WERI-Rb-1 (cell line): ENCODE data around the gene AHCY.
"Not testable (repeated sequence)": the region's sequence is repeated elsewhere in the genome, so short reads cannot be mapped to it uniquely, and the experiment has no call there.

ENCODE experiments used
- DNase-seq: peaks from one replicate; pipeline ENCODE4 v3.0.0-alpha.2; 2020
- H3K27ac ChIP-seq: fragments of 250-450 bp; sonication (Bioruptor Pico); 2 replicates; pipeline ENCODE4 v1.5.1; 2020; ENCODE audit warnings: mild to moderate bottlenecking, moderate library complexity
- H3K27me3 ChIP-seq: fragments of 250-450 bp; sonication (Bioruptor Pico); 2 replicates; pipeline ENCODE4 v1.5.1; 2021; ENCODE audit warnings: mild to moderate bottlenecking, low read depth, moderate library complexity; ENCODE audit not compliant: insufficient read depth, severe bottlenecking
- H3K36me3 ChIP-seq: fragments of 250-450 bp; sonication (Bioruptor Pico); 2 replicates; pipeline ENCODE4 v1.5.1; 2020; ENCODE audit warnings: mild to moderate bottlenecking, moderate library complexity
- H3K4me3 ChIP-seq: 2 replicates; pipeline ENCODE4 v1.5.1; 2011; ENCODE audit warnings: low read depth, mild to moderate bottlenecking, control low read depth, low read length
- H3K9me3 ChIP-seq: fragments of 250-450 bp; sonication (Bioruptor Pico); 2 replicates; pipeline ENCODE4 v1.5.1; 2021; ENCODE audit warnings: mild to moderate bottlenecking, moderate library complexity; ENCODE audit not compliant: severe bottlenecking
- CTCF ChIP-seq: IDR thresholded peaks from 2 replicates; pipeline ENCODE4 v1.5.1; 2011; ENCODE audit warnings: low read depth, mild to moderate bottlenecking, control low read depth, inconsistent platforms, low read length

The AHCY gene

GRCh38 chr20:34268851-34269636, 34.1 kb downstream of the AHCY start:
- H3K4me3 ChIP-seq: no peak overlapping the region
- no peaks in the 10 kb centered on the region for H3K27me3 ChIP-seq
- H3K27ac ChIP-seq: no peak overlapping the region
- H3K9me3 ChIP-seq: no peaks in the 10 kb centered on the region
- H3K36me3 ChIP-seq: peaks cover 10% of the 10 kb centered on the region
- no peak for DNase-seq
- TF ChIP-seq CTCF: no peak

GRCh38 chr20:34268145-34268544, 35.0 kb downstream of the AHCY start:
- H3K4me3 ChIP-seq: no peak overlapping the region
- TF ChIP-seq CTCF: no peak
- peaks cover 3% of the 10 kb centered on the region; the same call in 1 of the 2 replicates for H3K36me3 ChIP-seq
- H3K9me3 ChIP-seq: no peaks in the 10 kb centered on the region
- H3K27me3 ChIP-seq: no peaks in the 10 kb centered on the region
- no peak for DNase-seq
- H3K27ac ChIP-seq: no peak overlapping the region

DNA sequence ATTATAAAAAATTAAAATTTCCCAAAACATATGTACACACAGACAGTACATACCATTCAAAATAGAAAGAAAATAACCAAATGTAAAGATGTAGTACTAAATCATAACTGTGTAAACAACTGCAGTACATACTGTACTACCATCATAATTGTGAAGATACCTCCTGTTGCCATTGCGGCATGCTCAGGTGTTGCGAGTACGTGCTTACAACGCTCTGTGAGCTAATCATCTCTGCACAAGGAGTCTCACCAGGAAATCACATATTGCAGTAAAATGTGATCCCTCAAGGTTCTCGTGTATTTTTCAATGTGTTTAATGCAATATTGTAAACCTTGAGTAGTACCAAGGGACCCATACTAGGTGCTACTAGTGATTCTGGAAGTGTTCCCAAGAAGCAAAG, 39.0 kb downstream of the AHCY start:
- Histone ChIP-seq H3K4me3 (no peak overlapping the region), H3K9me3 (no peaks in the 10 kb centered on the region), H3K27me3 (no peaks in the 10 kb centered on the region), H3K36me3 (peaks cover 3% of the 10 kb centered on the region; the same call in 1 of the 2 replicates), H3K27ac (no peak overlapping the region)
- TF ChIP-seq CTCF: no peak
- DNase-seq: no peak

GRCh38 chr20:34263468-34263867, 39.7 kb downstream of the AHCY start:
- H3K27ac ChIP-seq, DNase-seq, H3K27me3 ChIP-seq, H3K9me3 ChIP-seq, H3K4me3 ChIP-seq, H3K36me3 ChIP-seq: not testable (repeated sequence)

GRCh38 chr20:34262488-34263288, 40.5 kb downstream of the AHCY start:
- no peak for TF ChIP-seq CTCF
- DNase-seq: no peak
- Histone ChIP-seq H3K4me3 (no peak overlapping the region), H3K9me3 (no peaks in the 10 kb centered on the region), H3K36me3 (peaks cover 3% of the 10 kb centered on the region; the same call in 1 of the 2 replicates), H3K27ac (no peak overlapping the region), H3K27me3 (no peaks in the 10 kb centered on the region)

DNA sequence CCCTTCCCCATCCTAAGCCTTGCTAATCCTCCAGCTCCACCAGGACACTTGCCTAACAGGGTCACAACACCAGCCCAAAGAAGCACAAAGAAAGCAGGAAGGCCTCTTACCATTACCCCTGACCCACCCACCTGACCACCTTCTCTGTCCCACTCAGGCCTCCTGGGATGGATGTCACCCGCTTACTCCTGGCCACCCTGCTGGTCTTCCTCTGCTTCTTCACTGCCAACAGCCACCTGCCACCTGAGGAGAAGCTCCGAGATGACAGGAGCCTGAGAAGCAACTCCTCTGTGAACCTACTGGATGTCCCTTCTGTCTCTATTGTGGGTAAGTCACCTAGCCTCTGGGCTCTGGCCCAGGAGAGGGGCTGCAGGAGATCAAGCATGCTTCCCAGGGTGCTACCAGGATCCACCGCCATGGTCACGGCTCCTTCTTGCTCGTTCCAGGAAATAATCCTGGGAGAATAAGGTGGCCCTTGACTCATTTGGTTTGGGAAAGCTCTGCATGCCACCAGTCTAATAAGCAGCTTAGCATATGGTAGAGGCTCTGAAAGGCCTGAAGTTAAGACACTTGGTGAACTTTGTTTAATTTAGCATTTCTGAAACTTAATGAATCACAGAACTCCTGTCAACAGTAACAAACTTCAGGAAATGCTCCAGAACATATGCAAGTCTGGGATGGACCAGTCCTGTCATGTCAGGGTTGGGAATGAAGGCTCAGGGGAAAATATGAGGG, 42.8 kb downstream of the AHCY start:
- no peak for TF ChIP-seq CTCF
- no peak for DNase-seq
- Histone ChIP-seq H3K9me3 (no peaks in the 10 kb centered on the region), H3K36me3 (0 out of 2 replicates have a peak, but pooled peaks cover 2% of the 10 kb centered on the region), H3K27me3 (no peaks in the 10 kb centered on the region), H3K27ac (no peak overlapping the region), H3K4me3 (no peak overlapping the region)
